GM21423 (cell line): ENCODE measurements around the gene IQSEC1.
A peak's percentile ranks its signal among the peaks of the same experiment; 100 is the strongest.

Experiments used
- ATAC-seq: cut with Tn5 transposase; IDR thresholded peaks from one replicate; pipeline ENCODE4 v1.9.1; 2021; ENCODE audit warnings: mild to moderate bottlenecking, moderate library complexity; ENCODE audit not compliant: unreplicated experiment

IQSEC1 gene

GRCh38 chr3:13108861-13109260 lies 35.6 kb upstream of the IQSEC1 start:
- no peak for ATAC-seq

GRCh38 chr3:13107661-13108060 lies 34.4 kb upstream of the IQSEC1 start:
- no peak for ATAC-seq

GRCh38 chr3:13106308-13107001 lies 33.2 kb upstream of the IQSEC1 start:
- no peak for ATAC-seq

GRCh38 chr3:13105896-13106250 lies 32.6 kb upstream of the IQSEC1 start:
- ATAC-seq: no peak

- ATAC-seq: no peak
These were observed 32.1 kb upstream of the IQSEC1 start for GRCh38 chr3:13105181-13105895.

GRCh38 chr3:13104511-13104910 lies 31.3 kb upstream of the IQSEC1 start:
- no peak for ATAC-seq

- no peak for ATAC-seq
These were observed 30.3 kb upstream of the IQSEC1 start for GRCh38 chr3:13103416-13104058.

GRCh38 chr3:13102386-13103345 lies 29.4 kb upstream of the IQSEC1 start:
- no peak for ATAC-seq

GRCh38 chr3:13099707-13100106 lies 26.5 kb upstream of the IQSEC1 start:
- ATAC-seq: no peak

- ATAC-seq: no peak
These were observed 25.2 kb upstream of the IQSEC1 start for GRCh38 chr3:13098192-13098988.

GRCh38 chr3:13096356-13096755 lies 23.1 kb upstream of the IQSEC1 start:
- no peak for ATAC-seq

GRCh38 chr3:13095408-13095937 lies 22.2 kb upstream of the IQSEC1 start:
- ATAC-seq: no peak

GRCh38 chr3:13093687-13094086 lies 20.5 kb upstream of the IQSEC1 start:
- ATAC-seq: no peak

GRCh38 chr3:13092621-13093617 lies 19.7 kb upstream of the IQSEC1 start:
- no peak for ATAC-seq

GRCh38 chr3:13091898-13092611 lies 18.8 kb upstream of the IQSEC1 start:
- ATAC-seq: peak; percentile 43

- ATAC-seq: peak; percentile 48
These were observed 15.1 kb upstream of the IQSEC1 start for GRCh38 chr3:13088028-13089006.
